B cell (primary cell): ENCODE measurements around the gene STX18. TPM values are rescaled to one million over a fixed set of nuclear protein-coding genes. Genes with fewer than 3 reads are reported as not detected.

Source experiments
- ATAC-seq: fragments of 200-7000 bp; cut with Tn5 transposase; one replicate; pipeline ENCODE4 v1.10.0; 2021; ENCODE audit warnings: low read depth, mild to moderate bottlenecking, moderate number of reproducible peaks, moderate library complexity
- CTCF ChIA-PET: fragments of 350-600 bp; sonication (Branson Sonifier 250); formaldehyde crosslinking; loops from one replicate; lab custom pipeline; 2021; ENCODE audit warnings: antibody characterized with exemption, inconsistent platforms; lab: Charles Lee
- POLR2A ChIA-PET: fragments of 350-600 bp; sonication (Branson Sonifier 250); formaldehyde crosslinking; loops from one replicate; lab custom pipeline; 2021; ENCODE audit warnings: antibody characterized with exemption; lab: Charles Lee
- DNase-seq: peaks from one replicate; pipeline ENCODE4 v3.0.0; 2013
- H2AFZ ChIP-seq: 2 replicates; pipeline ENCODE4 v1.6.1; 2012; ENCODE audit warnings: mild to moderate bottlenecking, low read depth, low read length; ENCODE audit not compliant: insufficient read depth, poor library complexity, severe bottlenecking
- H3K27ac ChIP-seq, 2 donors: 1 replicate in 1 of 2; 2 replicates in 1 of 2; pipeline ENCODE4 v1.5.1; 2012 to 2013; ENCODE audit warnings: low read length in 2 of 2, mild to moderate bottlenecking in 2 of 2, moderate library complexity in 1 of 2
- H3K27me3 ChIP-seq, 4 experiments: fragments of 200-600 bp in 1 of 4; sonication (generic) in 1 of 4; replicated peaks in 1 of 4; 1 replicate in 2 of 4; 2 replicates in 2 of 4; pipeline versions ENCODE4 v1.6.1 to v1.7.0; 2013 to 2016; ENCODE audit warnings: low read length in 3 of 4, mild to moderate bottlenecking in 2 of 4, mixed read lengths in 1 of 4, moderate library complexity in 1 of 4; ENCODE audit not compliant: insufficient read depth in 4 of 4, control insufficient read depth in 3 of 4; ENCODE audit errors: control extremely low read depth in 1 of 4
- H3K36me3 ChIP-seq, 2 experiments: replicated peaks in 1 of 2; 1 replicate in 1 of 2; 2 replicates in 1 of 2; pipeline versions ENCODE4 v1.6.1 to v1.7.1; 2013; ENCODE audit warnings: low read length in 1 of 2; ENCODE audit not compliant: insufficient read depth in 2 of 2, control insufficient read depth in 1 of 2; ENCODE audit errors: control extremely low read depth in 1 of 2, extremely low read depth in 1 of 2
- H3K4me1 ChIP-seq, 2 donors: fragments of 200-600 bp in 1 of 2; sonication (generic) in 1 of 2; 1 replicate in 1 of 2; 2 replicates in 1 of 2; pipeline versions ENCODE4 v1.5.1 to v1.6.1; 2013 to 2017; ENCODE audit warnings: low read length in 2 of 2; ENCODE audit not compliant: control insufficient read depth in 2 of 2, insufficient read depth in 2 of 2
- H3K4me2 ChIP-seq: replicated peaks from 2 replicates; pipeline ENCODE3; 2012; ENCODE audit warnings: mild to moderate bottlenecking, low read depth, low read length; ENCODE audit not compliant: poor library complexity, severe bottlenecking
- H3K4me3 ChIP-seq, 5 experiments: fragments of 200-600 bp in 1 of 5; sonication (generic) in 1 of 5; 1 replicate in 3 of 5; 2 replicates in 2 of 5; pipeline versions ENCODE4 v1.5.1 to v1.7.0; 2011 to 2016; ENCODE audit warnings: low read length in 4 of 5, mild to moderate bottlenecking in 4 of 5, low read depth in 2 of 5, control low read depth in 1 of 5, moderate library complexity in 1 of 5; ENCODE audit not compliant: insufficient read depth in 1 of 5; ENCODE audit errors: control extremely low read depth in 1 of 5, extremely low read depth in 1 of 5
- H3K79me2 ChIP-seq: fragments of 200-600 bp; sonication (generic); one replicate; pipeline ENCODE4 v1.6.0; 2016; ENCODE audit warnings: low read length; ENCODE audit not compliant: control insufficient read depth, insufficient read depth
- H3K9ac ChIP-seq: fragments of 200-600 bp; sonication (generic); 2 replicates; pipeline ENCODE4 v1.6.1; 2017; ENCODE audit warnings: mild to moderate bottlenecking, low read length, moderate library complexity
- H3K9me3 ChIP-seq, 3 donors: one replicate each; pipeline versions ENCODE4 v1.6.1 to v1.7.1; 2013; ENCODE audit warnings: low read length in 2 of 3; ENCODE audit not compliant: control insufficient read depth in 2 of 3, insufficient read depth in 1 of 3; ENCODE audit errors: control extremely low read depth in 1 of 3
- H4K20me1 ChIP-seq: 2 replicates; pipeline ENCODE4 v1.6.0; 2012; ENCODE audit warnings: mild to moderate bottlenecking, low read length; ENCODE audit not compliant: insufficient read depth, control insufficient read depth, poor library complexity, severe bottlenecking
- H3K27ac Mint-ChIP-seq: one replicate; pipeline ENCODE4 v1.8.0; 2021; ENCODE audit warnings: mixed read lengths
- H3K27me3 Mint-ChIP-seq: one replicate; pipeline ENCODE4 v1.8.0; 2021; ENCODE audit warnings: mixed read lengths
- H3K4me1 Mint-ChIP-seq: one replicate; pipeline ENCODE4 v1.8.0; 2021; ENCODE audit warnings: mixed read lengths
- H3K4me3 Mint-ChIP-seq: one replicate; pipeline ENCODE4 v1.8.0; 2021; ENCODE audit warnings: mixed read lengths
- H3K9me3 Mint-ChIP-seq: one replicate; pipeline ENCODE4 v1.8.0; 2022; ENCODE audit warnings: mixed read lengths; ENCODE audit not compliant: insufficient read depth
- CTCF ChIP-seq: fragments of 200-600 bp; IDR thresholded peaks from one replicate; pipeline ENCODE4 v1.8.0; 2022; ENCODE audit warnings: antibody characterized with exemption, mild to moderate bottlenecking
- EZH2 ChIP-seq: IDR thresholded peaks from 2 replicates; pipeline ENCODE4 v1.6.1; 2012; ENCODE audit warnings: borderline replicate concordance, low read depth, mild to moderate bottlenecking, moderate library complexity, low read length; ENCODE audit not compliant: insufficient read depth, poor library complexity, severe bottlenecking
- WGBS: methylation state at CpG from one replicate; pipeline ENCODE4 v1.1.5; 2013; ENCODE audit warnings: missing lambda C conversion rate; ENCODE audit not compliant: insufficient coverage; 5-methylcytosine and 5-hydroxymethylcytosine counted together
- intact Hi-C: fragments of 100-400 bp; cut with micrococcal nuclease; formaldehyde crosslinking; loops from one replicate; pipeline ENCODE4 v1.10.0; 2022
- polyA plus RNA-seq: library from polyadenylated mRNA; depleted of rRNA; stranded (reverse); fragments of >200 nt; gene quantifications from 2 replicates; pipeline ENCODE4 v1.2.3, GENCODE V29; 2012
- total RNA-seq, 2 donors: library from RNA; stranded (reverse); fragments of 120-200 nt in 1 of 2; gene quantifications; 1 replicate in 1 of 2; 2 replicates in 1 of 2; pipeline versions ENCODE4 v1.2.3 to v1.2.4, GENCODE V29; 2013 to 2022

Gene STX18
- total and polyA plus RNA-seq, 2 donors (not counting 1 experiment from before 2014, with no cell fraction given): 20.3 to 33.6 TPM

- no peak overlapping the region for H3K27ac ChIP-seq
- POLR2A ChIA-PET: no interaction called here
- intact Hi-C loops: no loop called here
- Mint-ChIP-seq H3K27ac (no peak overlapping the region), H3K4me1 (peaks cover 19% of the 10 kb centered on the region), H3K27me3 (no peaks in the 10 kb centered on the region), H3K9me3 (no peaks in the 10 kb centered on the region), H3K4me3 (no peak overlapping the region)
- peaks cover 5% of the 10 kb centered on the region for H4K20me1 ChIP-seq
- H3K4me1 ChIP-seq: peaks cover 3 to 6% of the 10 kb centered on the region in 2 donors
- no peak for DNase-seq
- no peaks in the 10 kb centered on the region for H3K36me3 ChIP-seq
- no peak for TF ChIP-seq EZH2
- no peak for TF ChIP-seq CTCF
- H3K9me3 ChIP-seq: no peaks in the 10 kb centered on the region
- no peak for ATAC-seq
- no peak overlapping the region for H3K4me2 ChIP-seq
- no peak overlapping the region for H3K9ac ChIP-seq
- H3K27me3 ChIP-seq: no peaks in the 10 kb centered on the region
- no peak overlapping the region for H3K4me3 ChIP-seq
- CTCF ChIA-PET: interaction anchor here (1.3 to 1.7 kb wide), 2 partner anchors 16 to 92 kb away, joined by 4 to 7 read pairs; no protein-coding TSS in a partner anchor
- peaks cover 26% of the 10 kb centered on the region for H3K79me2 ChIP-seq
- no peak overlapping the region for H2AFZ ChIP-seq
- no CpG with 5 or more reads among the region's 2 CpGs for WGBS
These were observed 37.1 kb downstream of the STX18 start for GRCh38 chr4:4504783-4505182.

GRCh38 chr4:4502694-4503311 is 39.0 kb downstream of the STX18 start:
- H3K4me3 Mint-ChIP-seq: peak overlapping the region; percentile 71
- Histone ChIP-seq H4K20me1 (peaks cover 5% of the 10 kb centered on the region), H3K36me3 (no peaks in the 10 kb centered on the region), H3K79me2 (peaks cover 26% of the 10 kb centered on the region), H3K4me2 (peak overlapping the region; percentile 63), H3K27me3 (no peaks in the 10 kb centered on the region), H3K27ac (peak overlapping the region in 1 of 2 donors; percentile 2), H3K9ac (peak overlapping the region; percentile 54), H3K9me3 (no peaks in the 10 kb centered on the region), H3K4me3 (peak overlapping the region in 4 of 5 experiments; percentile 9 to 49 (median 34)), H3K4me1 (peaks cover 3 to 6% of the 10 kb centered on the region in 2 donors), H2AFZ (no peak overlapping the region)
- no peak overlapping the region for H3K27ac Mint-ChIP-seq
- H3K9me3 Mint-ChIP-seq: no peaks in the 10 kb centered on the region
- H3K27me3 Mint-ChIP-seq: no peaks in the 10 kb centered on the region
- H3K4me1 Mint-ChIP-seq: peaks cover 8% of the 10 kb centered on the region
- POLR2A ChIA-PET: no interaction called here
- CTCF ChIA-PET: interaction anchor here (1.2 kb wide), 2 partner anchors 13 to 39 kb away, joined by 3 to 7 read pairs; no protein-coding TSS in a partner anchor
- WGBS: 49% methylated on average over 5 of the region's 10 CpGs
- peak; percentile 31 for ATAC-seq
- intact Hi-C loops: no loop called here
- peak; percentile 35 for DNase-seq
- TF ChIP-seq CTCF (no peak), EZH2 (no peak)
